H54 (cell line): ENCODE results near the gene PRR36.

Experiments
- DNase-seq: peaks from one replicate; pipeline ENCODE4 v3.0.0; 2011; ENCODE audit warnings: low spot score, mixed read lengths; ENCODE audit not compliant: insufficient read length
- FAIRE-seq: peaks from 3 replicates; lab custom pipeline; 2011; peaks lifted over from hg19 to GRCh38; lab: Jason Lieb, UNC
- POLR2A ChIP-seq: IDR thresholded peaks from 2 replicates; pipeline ENCODE4 v1.6.1; 2011; ENCODE audit warnings: low read depth, mild to moderate bottlenecking, low read length

PRR36 gene

DNA sequence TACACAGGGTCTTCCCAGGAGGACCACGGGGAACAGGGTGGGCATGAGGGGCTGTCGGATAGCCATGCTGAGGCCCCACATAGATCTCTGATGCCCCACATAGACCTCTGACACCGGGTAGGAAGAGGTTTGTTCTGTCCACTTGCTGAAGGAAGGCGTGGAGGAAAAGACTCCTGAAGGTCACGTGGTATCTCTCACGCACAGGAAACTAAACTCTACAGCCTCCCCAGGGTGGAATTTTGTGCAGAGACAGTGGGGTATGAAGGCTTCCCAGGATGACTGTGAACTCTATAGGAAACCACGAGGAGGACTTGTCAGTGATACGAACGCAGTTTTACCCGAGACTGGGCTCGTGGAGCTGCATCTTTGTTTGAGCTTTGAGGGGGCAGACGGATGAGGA lies 41.4 kb downstream of the PRR36 start:
- no peak for TF ChIP-seq POLR2A
- DNase-seq (no peak), FAIRE-seq (no peak)

DNA sequence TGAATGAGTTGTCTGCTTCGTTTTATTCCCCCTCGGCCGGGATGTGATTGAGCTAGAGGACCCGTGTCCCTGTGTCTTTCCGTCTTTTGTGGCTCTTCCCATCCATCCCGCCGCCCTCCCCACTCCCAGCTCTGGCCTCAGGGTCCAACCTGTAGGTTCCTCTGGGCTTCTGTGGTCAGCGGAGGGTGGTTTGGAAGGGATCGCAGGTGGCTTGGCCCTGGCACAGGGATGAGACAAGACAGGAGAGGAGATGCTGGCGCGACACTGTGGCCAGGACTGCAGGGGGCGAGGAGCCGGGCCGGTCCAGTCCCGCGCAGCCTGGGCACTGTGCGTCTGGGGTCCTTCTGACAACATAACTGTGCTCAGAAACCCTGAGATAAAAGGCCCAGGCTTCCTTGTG lies 42.2 kb downstream of the PRR36 start:
- TF ChIP-seq POLR2A = no peak
- no peak for DNase-seq
- no peak for FAIRE-seq

DNA sequence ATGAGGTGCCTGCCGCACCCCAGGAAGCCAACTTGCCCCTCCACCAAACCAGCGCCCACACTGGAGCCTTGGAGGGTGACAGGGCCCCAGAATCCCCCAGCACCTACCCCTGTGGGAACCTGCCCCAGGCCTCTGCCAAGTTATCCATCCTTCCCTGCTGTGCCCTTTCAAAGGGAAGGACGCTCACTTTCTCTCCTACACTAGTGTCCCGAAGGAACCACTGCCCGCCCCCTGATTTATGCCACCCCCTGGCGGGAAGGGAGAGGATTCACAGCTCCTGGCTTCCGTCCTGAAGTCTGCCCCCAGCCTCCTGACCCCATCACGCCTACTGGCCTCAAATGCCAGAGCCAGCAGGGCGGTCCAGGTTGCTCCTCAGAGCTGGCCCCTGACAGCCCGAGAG lies 42.7 kb downstream of the PRR36 start:
- TF ChIP-seq POLR2A = no peak
- FAIRE-seq (no peak), DNase-seq (peak; percentile 59)

DNA sequence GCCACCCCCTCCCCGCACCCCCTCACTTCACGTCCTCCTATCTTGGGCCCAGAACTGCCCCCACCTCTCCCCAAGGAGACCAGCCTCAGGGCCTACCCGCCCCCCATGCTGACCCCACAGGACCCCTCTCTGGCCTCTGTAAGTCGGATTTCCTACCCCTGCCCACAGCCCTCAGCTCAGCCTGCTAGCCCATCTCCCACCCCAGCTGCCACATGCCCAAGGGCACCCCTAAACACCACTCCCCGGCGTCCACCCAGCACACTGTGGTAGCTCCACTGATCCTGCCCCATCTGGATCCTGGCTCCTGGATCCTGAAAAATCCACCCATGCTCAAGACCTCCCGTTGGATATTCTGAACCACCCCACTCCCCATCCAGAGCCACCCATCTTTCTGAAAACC lies 43.4 kb downstream of the PRR36 start:
- FAIRE-seq = no peak

DNA sequence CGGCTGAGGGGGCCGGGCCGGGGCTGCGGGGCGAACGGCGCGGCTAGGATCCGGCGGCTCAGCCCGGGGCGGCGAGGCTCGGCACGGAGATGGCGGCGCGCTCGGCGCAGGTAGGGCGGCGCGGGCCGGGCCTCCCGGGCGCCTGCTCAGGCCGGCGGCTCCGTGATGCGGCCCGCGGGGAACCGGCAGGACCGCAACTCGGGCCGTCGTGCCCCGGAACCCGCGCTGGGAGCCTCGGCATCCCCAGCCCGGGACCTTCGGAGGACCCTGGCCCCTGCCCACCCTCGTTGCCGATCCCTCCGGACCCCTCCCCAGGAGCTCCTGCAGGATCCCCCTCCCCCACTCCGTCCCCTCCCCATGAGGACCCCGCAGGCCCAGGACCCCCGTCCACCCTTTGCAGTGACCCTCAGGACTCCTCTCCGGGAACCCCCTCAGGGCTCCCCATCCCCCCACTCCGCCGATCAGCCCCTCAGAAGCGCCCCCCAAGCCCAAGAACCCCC lies 43.9 kb downstream of the PRR36 start:
- no peak for FAIRE-seq
- DNase-seq = no peak

More for the DNA sequence above, 43.4 kb downstream of the PRR36 start:
- DNase-seq = no peak
- no peak for TF ChIP-seq POLR2A

DNA sequence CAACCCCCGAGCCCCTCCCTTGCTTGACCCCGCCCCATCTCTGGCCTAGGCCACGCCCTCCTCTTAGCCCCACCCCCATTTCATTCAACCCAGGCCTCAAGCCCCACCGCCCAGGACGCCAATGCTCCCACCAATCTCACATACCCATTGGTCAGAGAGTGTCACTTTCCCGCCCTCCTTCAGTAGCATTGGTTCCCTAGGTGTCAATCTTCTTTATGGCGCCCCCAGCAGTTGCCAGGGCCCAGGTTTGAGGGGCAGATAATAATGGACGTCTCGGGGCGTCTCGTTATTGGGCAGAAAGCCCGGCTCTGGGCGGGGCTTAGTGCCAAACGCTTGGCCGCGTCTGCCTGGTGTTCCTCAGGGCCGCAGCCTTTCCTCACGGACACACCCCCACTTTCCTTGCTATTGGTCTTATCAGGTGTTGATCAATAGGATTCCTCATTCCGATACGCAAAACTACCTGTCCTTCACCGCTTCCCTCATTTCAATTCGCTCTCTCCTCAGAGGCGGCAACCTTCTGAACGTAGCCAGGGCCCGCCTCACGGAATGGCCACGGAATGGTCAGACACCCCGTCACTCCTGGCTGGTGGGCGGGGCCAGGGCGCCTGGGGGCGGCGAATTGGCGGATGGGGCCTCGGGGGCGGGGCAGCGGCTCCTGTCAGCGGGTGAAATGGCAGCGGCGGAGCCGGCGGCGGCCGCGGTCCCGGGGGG lies 44.5 kb downstream of the PRR36 start, which contains the start of gene EVI5L:
TSS of gene EVI5L (plus strand) at position 658 of the 711 bp plus-strand sequence. CDS start 16,325 bp downstream, outside the sequence.
- peak; percentile 94 for DNase-seq
- FAIRE-seq = peak; percentile 94
- no peak for TF ChIP-seq POLR2A

More for the DNA sequence above, 43.9 kb downstream of the PRR36 start:
- TF ChIP-seq POLR2A = no peak

DNA sequence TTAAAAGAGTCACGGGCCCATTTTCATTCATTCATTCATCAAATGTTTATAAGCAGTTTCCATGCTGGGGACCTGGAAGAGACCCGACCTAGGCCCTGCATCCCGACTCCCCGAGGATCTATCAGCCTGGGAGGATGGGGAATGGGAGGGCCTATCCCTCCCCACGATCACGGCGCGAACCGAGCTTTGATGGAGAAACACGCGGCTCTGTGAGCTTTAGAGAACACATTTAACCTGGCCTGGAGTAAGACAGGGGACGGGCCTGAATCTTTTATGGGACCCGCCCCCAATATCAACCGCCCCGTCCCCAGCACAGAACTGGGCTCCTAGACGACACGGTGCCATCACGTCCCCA lies 45.0 kb downstream of the PRR36 start:
- no peak for TF ChIP-seq POLR2A
- FAIRE-seq = no peak
- DNase-seq = no peak

DNA sequence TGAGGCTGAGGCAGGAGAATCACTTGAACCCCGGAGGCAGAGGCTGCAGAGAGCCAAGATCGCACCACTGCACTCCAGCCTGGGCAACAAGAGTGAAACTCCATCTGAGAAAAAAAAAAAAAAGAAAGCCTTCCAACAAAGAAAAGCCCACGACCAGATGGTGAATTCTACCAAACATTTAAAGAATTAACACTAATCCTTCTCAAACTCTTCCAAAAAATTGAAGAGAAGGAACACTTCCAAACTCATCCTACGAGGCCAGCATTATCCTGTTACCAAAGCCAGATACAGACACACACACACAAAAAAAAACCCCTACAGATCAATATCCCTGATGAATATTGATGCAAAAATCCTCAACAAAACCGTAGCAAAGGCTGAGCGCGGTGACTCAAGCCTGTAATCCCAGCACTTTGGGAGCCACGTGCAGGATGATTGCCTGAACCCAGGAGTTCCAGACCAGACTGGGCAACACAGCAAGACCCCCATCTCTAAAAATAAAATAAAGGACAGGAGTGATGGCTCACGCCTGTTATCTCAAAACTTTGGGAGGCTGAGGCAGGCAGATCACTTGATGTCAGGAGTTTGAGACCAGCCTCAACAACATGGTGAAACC lies 50.4 kb downstream of the PRR36 start:
- FAIRE-seq = no peak
- TF ChIP-seq POLR2A = no peak
- DNase-seq = no peak

DNA sequence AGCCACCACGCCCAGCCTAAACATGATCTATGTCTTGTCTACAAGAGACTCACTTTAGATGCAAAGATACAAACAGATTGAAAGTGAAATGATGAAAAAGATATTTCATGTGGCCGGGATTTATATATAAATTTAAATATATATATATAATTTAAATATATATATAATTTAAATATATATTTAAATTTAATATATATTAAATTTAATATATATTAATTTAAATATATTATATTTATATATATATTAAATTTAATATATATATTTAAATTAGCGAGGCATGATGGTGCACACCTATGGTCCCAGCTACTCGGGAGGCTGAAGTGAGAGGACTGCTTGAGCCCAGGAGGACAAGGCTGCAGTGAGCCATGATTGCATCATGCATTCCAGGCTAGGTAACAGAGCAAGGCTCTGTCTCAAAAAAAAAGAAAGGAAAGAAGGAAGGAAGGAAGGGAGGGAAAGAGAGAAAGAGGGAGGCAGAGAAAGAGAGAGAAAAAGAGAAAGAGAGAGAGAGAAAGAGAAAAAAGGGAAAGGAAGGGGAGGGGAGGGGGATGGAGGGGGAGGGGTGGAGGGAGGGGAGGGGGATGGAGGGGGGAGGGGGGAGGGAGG lies 51.2 kb downstream of the PRR36 start:
- no peak for FAIRE-seq
- no peak for DNase-seq
- TF ChIP-seq POLR2A = no peak

DNA sequence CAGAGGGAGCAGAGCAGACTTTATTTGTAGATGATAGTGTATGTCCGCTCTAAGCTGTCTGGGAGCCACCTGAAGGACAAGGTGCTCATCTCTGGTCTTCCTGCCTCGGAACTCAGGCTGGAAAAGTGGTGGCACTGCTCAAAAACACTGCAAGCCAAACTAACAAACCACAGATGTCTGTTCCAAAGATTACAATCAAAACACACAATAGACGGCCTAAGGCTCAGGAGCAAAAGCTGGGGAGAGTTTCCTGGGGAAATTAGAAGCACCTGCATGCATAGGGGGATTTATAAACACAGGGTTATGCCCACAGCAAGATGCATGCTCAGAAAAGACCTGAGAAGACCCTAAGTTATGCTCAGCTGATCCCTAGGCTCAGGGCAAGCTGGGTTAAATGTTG lies 53.6 kb downstream of the PRR36 start:
- no peak for FAIRE-seq
- no peak for TF ChIP-seq POLR2A
- no peak for DNase-seq

DNA sequence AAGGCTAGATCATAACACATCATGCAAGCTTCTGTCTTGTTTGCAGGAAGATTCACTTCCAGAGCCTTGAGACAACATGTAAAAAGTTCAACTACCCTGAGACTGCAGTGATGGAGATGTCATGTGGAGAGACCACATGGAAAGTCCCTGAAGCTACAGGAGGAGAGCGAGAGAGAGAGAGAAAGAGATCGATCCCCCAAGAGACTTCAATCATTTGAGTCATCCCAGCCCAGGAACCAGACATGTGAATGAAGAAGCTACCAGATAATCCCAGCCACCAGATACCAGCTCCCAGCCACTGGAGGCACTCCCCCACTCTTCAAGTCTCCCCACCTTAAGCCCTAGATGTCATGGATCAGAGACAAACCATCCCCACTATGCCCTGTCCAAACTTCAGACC lies 54.9 kb downstream of the PRR36 start:
- FAIRE-seq (no peak), DNase-seq (no peak)
- no peak for TF ChIP-seq POLR2A

DNA sequence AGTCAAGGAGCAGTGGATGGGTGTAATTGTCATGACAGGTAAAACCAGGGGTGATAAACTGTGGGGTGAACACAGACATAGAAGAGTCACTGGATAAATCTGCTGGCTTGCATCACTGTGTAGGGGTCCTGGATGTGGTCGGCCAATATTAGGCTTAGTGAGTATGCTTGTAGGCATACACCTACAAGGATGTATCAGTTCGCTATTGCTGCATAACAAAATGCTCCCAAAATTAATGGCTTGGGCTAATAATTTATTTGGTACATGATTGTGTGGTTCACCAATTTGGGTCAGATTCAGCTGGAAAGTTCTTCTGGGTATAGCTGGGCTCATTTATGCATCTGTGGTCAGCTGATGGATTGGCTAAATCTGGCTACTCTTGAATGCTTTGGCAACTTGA lies 55.4 kb downstream of the PRR36 start:
- DNase-seq (no peak), FAIRE-seq (no peak)
- no peak for TF ChIP-seq POLR2A
